ENCODE data around the gene APMAP.

GRCh38 chr20:24979036-24979960 lies 13.3 kb downstream of the APMAP start:
- TF ChIP-seq, protein P1, sequence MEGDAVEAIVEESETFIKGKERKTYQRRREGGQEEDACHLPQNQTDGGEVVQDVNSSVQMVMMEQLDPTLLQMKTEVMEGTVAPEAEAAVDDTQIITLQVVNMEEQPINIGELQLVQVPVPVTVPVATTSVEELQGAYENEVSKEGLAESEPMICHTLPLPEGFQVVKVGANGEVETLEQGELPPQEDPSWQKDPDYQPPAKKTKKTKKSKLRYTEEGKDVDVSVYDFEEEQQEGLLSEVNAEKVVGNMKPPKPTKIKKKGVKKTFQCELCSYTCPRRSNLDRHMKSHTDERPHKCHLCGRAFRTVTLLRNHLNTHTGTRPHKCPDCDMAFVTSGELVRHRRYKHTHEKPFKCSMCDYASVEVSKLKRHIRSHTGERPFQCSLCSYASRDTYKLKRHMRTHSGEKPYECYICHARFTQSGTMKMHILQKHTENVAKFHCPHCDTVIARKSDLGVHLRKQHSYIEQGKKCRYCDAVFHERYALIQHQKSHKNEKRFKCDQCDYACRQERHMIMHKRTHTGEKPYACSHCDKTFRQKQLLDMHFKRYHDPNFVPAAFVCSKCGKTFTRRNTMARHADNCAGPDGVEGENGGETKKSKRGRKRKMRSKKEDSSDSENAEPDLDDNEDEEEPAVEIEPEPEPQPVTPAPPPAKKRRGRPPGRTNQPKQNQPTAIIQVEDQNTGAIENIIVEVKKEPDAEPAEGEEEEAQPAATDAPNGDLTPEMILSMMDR (IDR thresholded peaks at IDR 0.05) = no peak
- TF ChIP-seq POLR2A (IDR thresholded peaks at IDR 0.05) = no peak
- no peak for TF ChIP-seq POLR2AphosphoS5 (IDR thresholded peaks at IDR 0.05)

All from prostate gland (tissue), 2 donors.